K562 (cell line): ENCODE data around the gene FUT6. TPM values are rescaled to one million over a fixed set of nuclear protein-coding genes. Genes with fewer than 3 reads are reported as not detected.

Experiments
- ARID2 ChIP-seq: fragments of 450-650 bp; IDR thresholded peaks from 2 replicates; pipeline ENCODE4 v1.6.1; 2017; ENCODE audit warnings: antibody characterized with exemption, mild to moderate bottlenecking
- CBFA2T2 ChIP-seq: fragments of 450-650 bp; conservative IDR thresholded peaks from 2 replicates; pipeline ENCODE4 v1.6.1; 2017; ENCODE audit warnings: mild to moderate bottlenecking
- EGR1 ChIP-seq: fragments of 450-650 bp; conservative IDR thresholded peaks from 2 replicates; pipeline ENCODE4 v1.6.1; 2017; ENCODE audit warnings: mild to moderate bottlenecking
- EP400 ChIP-seq: fragments of 450-650 bp; IDR thresholded peaks from 2 replicates; pipeline ENCODE4 v1.6.1; 2017; ENCODE audit warnings: antibody characterized with exemption, mild to moderate bottlenecking, moderate library complexity
- JUN ChIP-seq, 2 experiments: sonication (generic) in 1 of 2; formaldehyde crosslinking in 1 of 2; IDR thresholded peaks; 2 replicates each; pipeline versions ENCODE4 v1.6.1 to v1.8.0; 2012 to 2022; ENCODE audit warnings: borderline replicate concordance in 2 of 2, mild to moderate bottlenecking in 2 of 2, improper control_type of control experiment in 1 of 2, low read depth in 1 of 2, low read length in 1 of 2, missing genetic modification reagents in 1 of 2
- NEUROD1 ChIP-seq: fragments of 150-350 bp; IDR thresholded peaks from 2 replicates; pipeline ENCODE4 v1.6.1; 2014; ENCODE audit warnings: borderline replicate concordance, low read length, low read depth; ENCODE audit not compliant: partially characterized antibody
- RFX1 ChIP-seq: fragments of 450-650 bp; IDR thresholded peaks from 2 replicates; pipeline ENCODE4 v1.6.1; 2016; ENCODE audit warnings: mild to moderate bottlenecking, moderate library complexity
- TAL1 ChIP-seq: fragments of 450-650 bp; IDR thresholded peaks from 2 replicates; pipeline ENCODE4 v1.6.1; 2016; ENCODE audit warnings: mild to moderate bottlenecking
- ZNF232 ChIP-seq: sonication (generic); formaldehyde crosslinking; IDR thresholded peaks from 2 replicates; pipeline ENCODE4 v1.8.0; 2022; ENCODE audit warnings: mild to moderate bottlenecking, missing genetic modification reagents
- ZNF311 ChIP-seq: fragments of 250-450 bp; sonication (Bioruptor Pico); IDR thresholded peaks from 2 replicates; pipeline ENCODE4 v1.4.0; 2020; ENCODE audit warnings: mild to moderate bottlenecking, moderate library complexity
- ZNF408 ChIP-seq: fragments of 250-450 bp; sonication (Bioruptor Pico); IDR thresholded peaks from 2 replicates; pipeline ENCODE4 v1.4.0; 2020; ENCODE audit warnings: low read depth, mild to moderate bottlenecking, moderate library complexity
- ZNF445 ChIP-seq: fragments of 250-450 bp; sonication (Bioruptor Pico); IDR thresholded peaks from 2 replicates; pipeline ENCODE4 v1.4.0; 2020; ENCODE audit warnings: low read depth, mild to moderate bottlenecking, moderate library complexity
- ZNF561 ChIP-seq: fragments of 450-650 bp; formaldehyde crosslinking; conservative IDR thresholded peaks from 2 replicates; pipeline ENCODE4 v1.4.0; 2020; ENCODE audit warnings: mild to moderate bottlenecking, moderate library complexity
- polyA plus RNA-seq, 8 experiments: library from polyadenylated mRNA; depleted of rRNA in 4 of 8; stranded (reverse) in 5 of 8; unstranded in 3 of 8; fragments of >200 nt; fragmentation: Nextera tagmentation in 2 of 8; fragmentation: Illumina TruSeq in 1 of 8; extraction: Ambion mirVana in 2 of 8; extraction: Trizol in 1 of 8; gene quantifications; 2 replicates each; pipeline versions ENCODE4 v1.2.1 to v1.2.3, GENCODE V29; 2011 to 2014; ENCODE audit warnings: inconsistent platforms in 1 of 8, missing spikeins in 1 of 8
- total RNA-seq, 7 experiments: library from RNA; depleted of rRNA in 6 of 7; stranded (reverse); fragments of >200 nt in 6 of 7; fragmentation: Illumina TruSeq in 2 of 7; extraction: Trizol in 2 of 7; gene quantifications; 2 replicates each; pipeline versions ENCODE4 v1.2.1 to v1.2.3, GENCODE V29; 2011 to 2021; ENCODE audit warnings: low replicate concordance in 1 of 7
- TF ChIP-seq, protein P1 (sequence below), 2 experiments: fragments of 450-650 bp; IDR thresholded peaks; 2 replicates each; pipeline ENCODE4 v1.6.1; 2018; ENCODE audit warnings: mild to moderate bottlenecking in 2 of 2, low read depth in 1 of 2; ENCODE audit not compliant: partially characterized antibody in 2 of 2
- TF ChIP-seq, protein P2 (sequence below): sonication (generic); formaldehyde crosslinking; IDR thresholded peaks from 2 replicates; pipeline ENCODE4 v1.8.1; 2023; ENCODE audit warnings: mild to moderate bottlenecking, missing genetic modification reagents
- TF ChIP-seq, protein P3 (sequence below), 2 experiments: fragments of 450-650 bp in 1 of 2; sonication (generic) in 1 of 2; formaldehyde crosslinking in 1 of 2; IDR thresholded peaks in 1 of 2; conservative IDR thresholded peaks in 1 of 2; 2 replicates each; pipeline versions ENCODE4 v1.6.1 to v1.8.1; 2016 to 2023; ENCODE audit warnings: mild to moderate bottlenecking in 2 of 2, moderate library complexity in 2 of 2, inconsistent platforms in 1 of 2, missing genetic modification reagents in 1 of 2
- TF ChIP-seq, protein P4 (sequence below): fragments of 450-650 bp; formaldehyde crosslinking; IDR thresholded peaks from 2 replicates; pipeline ENCODE4 v1.4.0; 2020; ENCODE audit warnings: mild to moderate bottlenecking, moderate library complexity

FUT6 gene
- total and polyA plus RNA-seq, 9 of the 15 experiments (the other 6 are each of a cell fraction or from before 2014, with no cell fraction given), result 0.04 TPM; not detected in 8

DNA sequence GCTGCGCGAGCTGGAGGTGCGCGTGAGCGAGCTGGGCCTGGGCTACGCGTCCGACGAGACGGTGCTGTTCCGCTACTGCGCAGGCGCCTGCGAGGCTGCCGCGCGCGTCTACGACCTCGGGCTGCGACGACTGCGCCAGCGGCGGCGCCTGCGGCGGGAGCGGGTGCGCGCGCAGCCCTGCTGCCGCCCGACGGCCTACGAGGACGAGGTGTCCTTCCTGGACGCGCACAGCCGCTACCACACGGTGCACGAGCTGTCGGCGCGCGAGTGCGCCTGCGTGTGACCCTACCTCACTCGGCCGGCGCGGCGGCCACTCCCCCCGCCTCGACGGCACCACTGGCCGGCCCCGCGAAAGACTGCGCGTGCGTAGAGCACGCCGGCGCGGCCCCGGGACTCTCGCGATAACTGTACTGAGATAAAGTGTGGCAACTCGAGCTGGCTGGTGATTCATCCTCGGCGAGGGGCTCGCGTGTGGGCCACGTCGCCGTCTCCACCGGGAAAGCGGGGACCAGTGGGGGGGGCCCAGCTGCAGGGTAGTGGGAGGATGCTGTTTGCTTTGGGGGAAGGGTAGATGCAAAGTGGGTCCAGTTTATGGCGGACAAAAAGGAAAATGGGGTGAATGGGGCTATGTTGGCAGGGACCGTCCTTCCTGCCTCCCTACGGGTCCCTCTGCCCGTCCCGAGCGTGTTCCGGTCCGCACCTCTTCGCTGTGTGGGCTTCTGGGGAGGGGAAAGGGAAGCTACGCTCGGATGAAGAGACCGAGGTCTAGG is 11.4 kb downstream of the FUT6 start (continued):
- TF ChIP-seq, protein P1, sequence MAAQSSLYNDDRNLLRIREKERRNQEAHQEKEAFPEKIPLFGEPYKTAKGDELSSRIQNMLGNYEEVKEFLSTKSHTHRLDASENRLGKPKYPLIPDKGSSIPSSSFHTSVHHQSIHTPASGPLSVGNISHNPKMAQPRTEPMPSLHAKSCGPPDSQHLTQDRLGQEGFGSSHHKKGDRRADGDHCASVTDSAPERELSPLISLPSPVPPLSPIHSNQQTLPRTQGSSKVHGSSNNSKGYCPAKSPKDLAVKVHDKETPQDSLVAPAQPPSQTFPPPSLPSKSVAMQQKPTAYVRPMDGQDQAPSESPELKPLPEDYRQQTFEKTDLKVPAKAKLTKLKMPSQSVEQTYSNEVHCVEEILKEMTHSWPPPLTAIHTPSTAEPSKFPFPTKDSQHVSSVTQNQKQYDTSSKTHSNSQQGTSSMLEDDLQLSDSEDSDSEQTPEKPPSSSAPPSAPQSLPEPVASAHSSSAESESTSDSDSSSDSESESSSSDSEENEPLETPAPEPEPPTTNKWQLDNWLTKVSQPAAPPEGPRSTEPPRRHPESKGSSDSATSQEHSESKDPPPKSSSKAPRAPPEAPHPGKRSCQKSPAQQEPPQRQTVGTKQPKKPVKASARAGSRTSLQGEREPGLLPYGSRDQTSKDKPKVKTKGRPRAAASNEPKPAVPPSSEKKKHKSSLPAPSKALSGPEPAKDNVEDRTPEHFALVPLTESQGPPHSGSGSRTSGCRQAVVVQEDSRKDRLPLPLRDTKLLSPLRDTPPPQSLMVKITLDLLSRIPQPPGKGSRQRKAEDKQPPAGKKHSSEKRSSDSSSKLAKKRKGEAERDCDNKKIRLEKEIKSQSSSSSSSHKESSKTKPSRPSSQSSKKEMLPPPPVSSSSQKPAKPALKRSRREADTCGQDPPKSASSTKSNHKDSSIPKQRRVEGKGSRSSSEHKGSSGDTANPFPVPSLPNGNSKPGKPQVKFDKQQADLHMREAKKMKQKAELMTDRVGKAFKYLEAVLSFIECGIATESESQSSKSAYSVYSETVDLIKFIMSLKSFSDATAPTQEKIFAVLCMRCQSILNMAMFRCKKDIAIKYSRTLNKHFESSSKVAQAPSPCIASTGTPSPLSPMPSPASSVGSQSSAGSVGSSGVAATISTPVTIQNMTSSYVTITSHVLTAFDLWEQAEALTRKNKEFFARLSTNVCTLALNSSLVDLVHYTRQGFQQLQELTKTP (IDR thresholded peaks at IDR 0.05; ENCODE audit: low read depth in 1 of 2, partially characterized antibody in 2 of 2), result peak in 1 of 2 experiments; percentile 70
- TF ChIP-seq ARID2, result no peak
- no peak for TF ChIP-seq ZNF311 (CRISPR knock-in tag)
- TF ChIP-seq ZNF561 (CRISPR knock-in tag), result 0 out of 2 replicates have a peak, but pooled peaks have one; percentile 9
- TF ChIP-seq ZNF445 (CRISPR knock-in tag), result 0 out of 2 replicates have a peak, but pooled peaks have one; percentile 56
- no peak for TF ChIP-seq NEUROD1
- TF ChIP-seq EP400, result peak; percentile 88
- TF ChIP-seq, protein P2, sequence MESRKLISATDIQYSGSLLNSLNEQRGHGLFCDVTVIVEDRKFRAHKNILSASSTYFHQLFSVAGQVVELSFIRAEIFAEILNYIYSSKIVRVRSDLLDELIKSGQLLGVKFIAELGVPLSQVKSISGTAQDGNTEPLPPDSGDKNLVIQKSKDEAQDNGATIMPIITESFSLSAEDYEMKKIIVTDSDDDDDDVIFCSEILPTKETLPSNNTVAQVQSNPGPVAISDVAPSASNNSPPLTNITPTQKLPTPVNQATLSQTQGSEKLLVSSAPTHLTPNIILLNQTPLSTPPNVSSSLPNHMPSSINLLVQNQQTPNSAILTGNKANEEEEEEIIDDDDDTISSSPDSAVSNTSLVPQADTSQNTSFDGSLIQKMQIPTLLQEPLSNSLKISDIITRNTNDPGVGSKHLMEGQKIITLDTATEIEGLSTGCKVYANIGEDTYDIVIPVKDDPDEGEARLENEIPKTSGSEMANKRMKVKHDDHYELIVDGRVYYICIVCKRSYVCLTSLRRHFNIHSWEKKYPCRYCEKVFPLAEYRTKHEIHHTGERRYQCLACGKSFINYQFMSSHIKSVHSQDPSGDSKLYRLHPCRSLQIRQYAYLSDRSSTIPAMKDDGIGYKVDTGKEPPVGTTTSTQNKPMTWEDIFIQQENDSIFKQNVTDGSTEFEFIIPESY, result no peak
- TF ChIP-seq, protein P3, sequence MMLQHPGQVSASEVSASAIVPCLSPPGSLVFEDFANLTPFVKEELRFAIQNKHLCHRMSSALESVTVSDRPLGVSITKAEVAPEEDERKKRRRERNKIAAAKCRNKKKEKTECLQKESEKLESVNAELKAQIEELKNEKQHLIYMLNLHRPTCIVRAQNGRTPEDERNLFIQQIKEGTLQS (IDR thresholded peaks at IDR 0.05), result peak; percentile 95
- TF ChIP-seq, protein P3 (CRISPR knock-in tag; conservative IDR thresholded peaks at IDR 0.05), result peak; percentile 93
- TF ChIP-seq ZNF232 (CRISPR knock-in tag), result no peak
- TF ChIP-seq, protein P4, sequence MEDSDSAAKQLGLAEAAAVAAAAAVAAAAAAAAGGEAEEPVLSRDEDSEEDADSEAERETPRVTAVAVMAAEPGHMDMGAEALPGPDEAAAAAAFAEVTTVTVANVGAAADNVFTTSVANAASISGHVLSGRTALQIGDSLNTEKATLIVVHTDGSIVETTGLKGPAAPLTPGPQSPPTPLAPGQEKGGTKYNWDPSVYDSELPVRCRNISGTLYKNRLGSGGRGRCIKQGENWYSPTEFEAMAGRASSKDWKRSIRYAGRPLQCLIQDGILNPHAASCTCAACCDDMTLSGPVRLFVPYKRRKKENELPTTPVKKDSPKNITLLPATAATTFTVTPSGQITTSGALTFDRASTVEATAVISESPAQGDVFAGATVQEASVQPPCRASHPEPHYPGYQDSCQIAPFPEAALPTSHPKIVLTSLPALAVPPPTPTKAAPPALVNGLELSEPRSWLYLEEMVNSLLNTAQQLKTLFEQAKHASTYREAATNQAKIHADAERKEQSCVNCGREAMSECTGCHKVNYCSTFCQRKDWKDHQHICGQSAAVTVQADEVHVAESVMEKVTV (CRISPR knock-in tag), result no peak
- no peak for TF ChIP-seq ZNF408
- TF ChIP-seq RFX1, result no peak
- TF ChIP-seq CBFA2T2, result no peak
- TF ChIP-seq EGR1, result peak; percentile 78
- no peak for TF ChIP-seq TAL1
- TF ChIP-seq JUN (IDR thresholded peaks at IDR 0.05; ENCODE audit: borderline replicate concordance, low read depth, low read length), result peak; percentile 91
- peak; percentile 93; the same call in 1 of the 2 replicates for TF ChIP-seq JUN (CRISPR knock-in tag; IDR thresholded peaks at IDR 0.05; ENCODE audit: borderline replicate concordance)
